ENCODE measurements around the gene CNNM1. TPM values are rescaled to one million over a fixed set of nuclear protein-coding genes. Genes with fewer than 3 reads are reported as not detected.

CNNM1 gene
- polyA plus RNA-seq, 1 experiment: 1.3 TPM

- ChIA-PET POLR2A (no interaction called here), CTCF (interaction anchor here (1.1 to 1.5 kb wide), 3 partner anchors 10 to 39 kb away, joined by 3 to 4 read pairs (median 4); no protein-coding TSS in a partner anchor)
- TF ChIP-seq CTCF (IDR thresholded peaks at IDR 0.05; ENCODE audit: insufficient read depth, low read depth, low read length): no peak
- H3K27me3 ChIP-seq (ENCODE audit: control insufficient read depth, insufficient read depth, low read length): no peaks in the 10 kb centered on the region
- H3K4me3 ChIP-seq (ENCODE audit: low read depth, low read length): peak overlapping the region; percentile 57
- DNase-seq (ENCODE audit: low read depth): no peak
- H3K36me3 ChIP-seq (ENCODE audit: control insufficient read depth, insufficient read depth, low read length): no peaks in the 10 kb centered on the region
Observed at GRCh38 chr10:99330347-99330924, 1.3 kb downstream of the CNNM1 start.

DNA sequence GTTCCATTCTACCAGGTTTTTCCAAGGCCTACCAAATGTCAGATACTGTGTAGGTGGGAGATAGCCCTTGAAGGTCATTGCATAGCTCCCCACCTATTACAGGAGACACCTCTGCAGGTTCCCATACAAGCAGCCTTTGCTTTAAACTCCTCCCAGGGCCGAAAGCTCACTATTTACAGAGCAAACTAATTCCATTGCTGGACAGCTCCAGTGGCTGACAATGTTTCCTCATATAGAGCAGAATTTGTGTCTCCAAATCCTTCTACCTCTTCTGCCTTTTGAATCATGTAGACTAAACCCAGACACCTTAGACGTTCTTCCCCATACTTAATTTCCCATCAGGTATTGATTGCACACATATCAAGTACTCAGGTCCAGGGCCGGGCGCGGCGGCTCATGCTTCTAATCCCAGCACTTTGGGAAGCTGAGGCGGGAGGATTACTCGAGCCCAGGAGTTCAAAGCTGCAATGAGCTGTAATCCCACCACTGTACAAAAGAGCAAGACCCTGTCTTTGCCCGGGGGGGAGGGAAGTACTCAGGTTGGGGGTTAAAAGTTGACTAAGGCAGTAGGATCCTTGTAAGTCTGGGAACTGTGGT lies 2.1 kb downstream of the CNNM1 start:
- Histone ChIP-seq H3K27me3 (ENCODE audit: control insufficient read depth, insufficient read depth, low read length) (no peaks in the 10 kb centered on the region), H3K36me3 (ENCODE audit: control insufficient read depth, insufficient read depth, low read length) (no peaks in the 10 kb centered on the region), H3K4me3 (ENCODE audit: low read depth, low read length) (no peak overlapping the region)
- no peak for TF ChIP-seq CTCF (IDR thresholded peaks at IDR 0.05; ENCODE audit: insufficient read depth, low read depth, low read length)
- ChIA-PET POLR2A (no interaction called here), CTCF (interaction anchor here (0.6 to 1.3 kb wide), 4 partner anchors 30 to 40 kb away, joined by 3 to 4 read pairs (median 3); no protein-coding TSS in a partner anchor)
- no peak for DNase-seq (ENCODE audit: low read depth)

GRCh38 chr10:99337311-99337811 lies 8.2 kb downstream of the CNNM1 start:
- POLR2A ChIA-PET: interaction anchor here (0.9 kb wide), 1 partner anchor 8 kb away, joined by 3 read pairs; the partner anchor contains the start of gene CNNM1
- CTCF ChIA-PET: interaction anchor here (1.5 to 1.6 kb wide), 2 partner anchors 15 to 19 kb away, joined by 4 to 5 read pairs; no protein-coding TSS in a partner anchor
- DNase-seq (ENCODE audit: low read depth): no peak

DNA sequence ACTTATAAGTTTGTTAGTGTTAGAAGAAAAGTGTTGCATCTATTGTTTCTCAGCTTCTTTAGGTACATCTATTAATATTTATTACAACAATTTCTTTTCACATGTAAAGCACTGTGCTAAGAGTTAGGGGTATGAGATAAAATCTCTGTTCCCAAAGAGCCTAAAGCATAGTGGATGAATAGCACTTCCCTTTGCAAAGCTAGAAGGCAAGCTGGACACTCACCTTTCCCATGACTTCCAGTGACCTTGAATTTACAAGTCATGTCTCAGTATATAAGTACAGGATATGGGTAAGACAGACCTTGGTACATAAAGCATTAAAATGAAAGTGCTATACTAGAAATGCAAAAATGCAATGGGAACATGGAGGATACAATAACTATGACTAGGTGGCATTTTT lies 8.7 kb downstream of the CNNM1 start:
- DNase-seq (ENCODE audit: low read depth): no peak
- ChIA-PET CTCF (no interaction called here), POLR2A (no interaction called here)
- H3K27me3 ChIP-seq (ENCODE audit: control insufficient read depth, insufficient read depth, low read length): no peaks in the 10 kb centered on the region
- TF ChIP-seq CTCF (IDR thresholded peaks at IDR 0.05; ENCODE audit: insufficient read depth, low read depth, low read length): no peak
- H3K36me3 ChIP-seq (ENCODE audit: control insufficient read depth, insufficient read depth, low read length): no peaks in the 10 kb centered on the region
- H3K4me3 ChIP-seq (ENCODE audit: low read depth, low read length): no peak overlapping the region

More at GRCh38 chr10:99337311-99337811, 8.2 kb downstream of the CNNM1 start:
- H3K4me3 ChIP-seq (ENCODE audit: low read depth, low read length): no peak overlapping the region
- TF ChIP-seq CTCF (IDR thresholded peaks at IDR 0.05; ENCODE audit: insufficient read depth, low read depth, low read length): no peak
- no peaks in the 10 kb centered on the region for H3K27me3 ChIP-seq (ENCODE audit: control insufficient read depth, insufficient read depth, low read length)
- no peaks in the 10 kb centered on the region for H3K36me3 ChIP-seq (ENCODE audit: control insufficient read depth, insufficient read depth, low read length)

GRCh38 chr10:99339077-99339476 lies 9.9 kb downstream of the CNNM1 start:
- H3K27me3 ChIP-seq (ENCODE audit: control insufficient read depth, insufficient read depth, low read length): no peaks in the 10 kb centered on the region
- ChIA-PET POLR2A (interaction anchor here (0.5 kb wide), 1 partner anchor 47 kb away, joined by 3 read pairs; no protein-coding TSS in a partner anchor), CTCF (no interaction called here)
- no peaks in the 10 kb centered on the region for H3K36me3 ChIP-seq (ENCODE audit: control insufficient read depth, insufficient read depth, low read length)
- no peak for TF ChIP-seq CTCF (IDR thresholded peaks at IDR 0.05; ENCODE audit: insufficient read depth, low read depth, low read length)
- H3K4me3 ChIP-seq (ENCODE audit: low read depth, low read length): no peak overlapping the region
- no peak for DNase-seq (ENCODE audit: low read depth)
